GM23338 (cell line): ENCODE results near the gene AGAP1. TPM values are rescaled to one million over a fixed set of nuclear protein-coding genes. Genes with fewer than 3 reads are reported as not detected.

Source experiments
- ATAC-seq: fragments of 200-7000 bp; cut with Tn5 transposase; 3 replicates; pipeline ENCODE4 v1.9.1; 2020
- DNase-seq: peaks from one replicate; pipeline ENCODE4 v3.0.0-alpha.2; 2015; ENCODE audit warnings: low spot score
- H2AFZ ChIP-seq: fragments of 200-600 bp; sonication (generic); 2 replicates; pipeline ENCODE4 v1.8.0; 2016; ENCODE audit warnings: antibody characterized with exemption, mild to moderate bottlenecking, moderate library complexity
- H3F3A ChIP-seq: fragments of 200-600 bp; sonication (generic); replicated peaks from 2 replicates; pipeline ENCODE4 v1.8.0; 2017; ENCODE audit warnings: antibody characterized with exemption, mixed run types, low read depth
- H3K27ac ChIP-seq: fragments of 200-600 bp; sonication (generic); 2 replicates; pipeline ENCODE4 v1.6.1; 2016; ENCODE audit warnings: low read depth
- H3K27me3 ChIP-seq: fragments of 200-600 bp; sonication (generic); 2 replicates; pipeline ENCODE4 v1.8.0; 2016; ENCODE audit warnings: mild to moderate bottlenecking, mixed run types, moderate library complexity; ENCODE audit not compliant: insufficient read depth
- H3K36me3 ChIP-seq: fragments of 200-600 bp; sonication (generic); 2 replicates; pipeline ENCODE4 v1.8.0; 2016; ENCODE audit warnings: mild to moderate bottlenecking; ENCODE audit not compliant: insufficient read depth
- H3K4me1 ChIP-seq: fragments of 200-600 bp; sonication (generic); 2 replicates; pipeline ENCODE4 v1.8.0; 2016; ENCODE audit warnings: mild to moderate bottlenecking, moderate library complexity; ENCODE audit not compliant: insufficient read depth
- H3K4me2 ChIP-seq: fragments of 200-600 bp; sonication (generic); 2 replicates; pipeline ENCODE4 v1.7.1; 2017; ENCODE audit warnings: mixed run types
- H3K4me3 ChIP-seq: fragments of 200-600 bp; sonication (generic); 2 replicates; pipeline ENCODE4 v1.6.1; 2016; ENCODE audit warnings: mixed run types
- H3K79me2 ChIP-seq: fragments of 200-600 bp; sonication (generic); replicated peaks from 2 replicates; pipeline ENCODE4 v1.8.0; 2017; ENCODE audit warnings: mild to moderate bottlenecking; ENCODE audit not compliant: insufficient read depth
- H3K9me2 ChIP-seq: fragments of 200-600 bp; sonication (generic); 2 replicates; pipeline ENCODE4 v1.8.0; 2017; ENCODE audit not compliant: insufficient read depth
- H4K20me1 ChIP-seq: fragments of 200-600 bp; sonication (generic); replicated peaks from 2 replicates; pipeline ENCODE4 v1.8.0; 2017; ENCODE audit warnings: mild to moderate bottlenecking; ENCODE audit not compliant: insufficient read depth
- H3K27ac Mint-ChIP-seq: 2 replicates; pipeline ENCODE4 v1.8.0; 2020; ENCODE audit warnings: inconsistent platforms, mild to moderate bottlenecking, moderate library complexity, mixed read lengths
- H3K27me3 Mint-ChIP-seq: 3 replicates; pipeline ENCODE4 v1.8.0; 2022; ENCODE audit warnings: low read depth, mild to moderate bottlenecking, moderate library complexity, mixed read lengths, inconsistent platforms; ENCODE audit not compliant: insufficient read depth, poor library complexity
- H3K36me3 Mint-ChIP-seq: 3 replicates; pipeline ENCODE4 v1.8.0; 2021; ENCODE audit warnings: low read depth, mild to moderate bottlenecking, inconsistent platforms, moderate library complexity, mixed read lengths
- H3K4me1 Mint-ChIP-seq: 3 replicates; pipeline ENCODE4 v1.8.0; 2020; ENCODE audit warnings: mild to moderate bottlenecking, inconsistent platforms, mixed read lengths
- H3K4me3 Mint-ChIP-seq: 3 replicates; pipeline ENCODE4 v1.8.0; 2021; ENCODE audit warnings: moderate library complexity, mild to moderate bottlenecking, inconsistent platforms, mixed read lengths
- H3K9me3 Mint-ChIP-seq: 3 replicates; pipeline ENCODE4 v1.8.0; 2020; ENCODE audit warnings: moderate library complexity, mild to moderate bottlenecking, inconsistent platforms, mixed read lengths
- CREB1 ChIP-seq: fragments of 250-450 bp; sonication (Bioruptor Pico); IDR thresholded peaks from 2 replicates; pipeline ENCODE4 v1.5.0; 2020; ENCODE audit warnings: low read depth, mild to moderate bottlenecking, moderate library complexity
- ETS1 ChIP-seq: IDR thresholded peaks from 2 replicates; pipeline ENCODE4 v1.6.1; 2016; ENCODE audit warnings: antibody characterized with exemption
- EZH2 ChIP-seq: fragments of 200-600 bp; sonication (generic); IDR thresholded peaks from one replicate; pipeline ENCODE4 v1.8.0; 2017; ENCODE audit warnings: antibody characterized with exemption, mild to moderate bottlenecking, low read depth; ENCODE audit not compliant: unreplicated experiment
- EZH2phosphoT487 ChIP-seq: fragments of 200-600 bp; sonication (generic); IDR thresholded peaks from one replicate; pipeline ENCODE4 v1.8.1; 2018; ENCODE audit warnings: antibody characterized with exemption; ENCODE audit not compliant: unreplicated experiment
- JUNB ChIP-seq: IDR thresholded peaks from one replicate; pipeline ENCODE4 v1.6.1; 2016; ENCODE audit warnings: antibody characterized with exemption; ENCODE audit not compliant: unreplicated experiment
- NANOG ChIP-seq: IDR thresholded peaks from 2 replicates; pipeline ENCODE4 v1.6.1; 2016; ENCODE audit warnings: antibody characterized with exemption, borderline replicate concordance
- POLR2AphosphoS5 ChIP-seq: IDR thresholded peaks from 2 replicates; pipeline ENCODE4 v1.6.1; 2016; ENCODE audit warnings: antibody characterized with exemption, low read depth
- STAT1 ChIP-seq: IDR thresholded peaks from one replicate; pipeline ENCODE4 v1.6.1; 2016; ENCODE audit warnings: antibody characterized with exemption; ENCODE audit not compliant: unreplicated experiment
- ZNF114 ChIP-seq: fragments of 250-450 bp; sonication (Bioruptor Pico); IDR thresholded peaks from 2 replicates; pipeline ENCODE4 v1.5.0; 2020; ENCODE audit warnings: mild to moderate bottlenecking, moderate library complexity
- ZNF331 ChIP-seq: fragments of 250-450 bp; sonication (Bioruptor Pico); IDR thresholded peaks from 2 replicates; pipeline ENCODE4 v1.5.0; 2020; ENCODE audit warnings: low read depth, mild to moderate bottlenecking, moderate library complexity
- polyA plus RNA-seq: library from polyadenylated mRNA; unstranded; fragments of >200 nt; fragmentation: Nextera tagmentation; extraction: Ambion mirVana; gene quantifications from 2 replicates; pipeline ENCODE4 v1.2.1, GENCODE V29; 2016
- total RNA-seq: library from RNA; depleted of rRNA; stranded (reverse); fragments of >200 nt; shearing (Covaris generic); gene quantifications from 2 replicates; pipeline ENCODE4 v1.2.3, GENCODE V29; 2014
- TF ChIP-seq, protein P1 (sequence below): IDR thresholded peaks from one replicate; pipeline ENCODE4 v1.6.1; 2018; ENCODE audit warnings: antibody characterized with exemption; ENCODE audit not compliant: unreplicated experiment
- TF ChIP-seq, protein P2 (sequence below): fragments of 250-450 bp; sonication (Bioruptor Pico); IDR thresholded peaks from 2 replicates; pipeline ENCODE4 v1.5.0; 2020; ENCODE audit warnings: mild to moderate bottlenecking, moderate library complexity
- TF ChIP-seq, protein P3 (sequence below), 2 experiments: fragments of 200-600 bp in 1 of 2; sonication (generic) in 1 of 2; conservative IDR thresholded peaks; 2 replicates each; pipeline versions ENCODE4 v1.5.1 to v1.6.1; 2016 to 2017; ENCODE audit warnings: antibody characterized with exemption in 2 of 2, low read depth in 2 of 2, mild to moderate bottlenecking in 2 of 2, moderate library complexity in 1 of 2

Gene AGAP1
- total and polyA plus RNA-seq, 2 experiments from 2014 or later, result 13.3 to 27.9 TPM

- Histone ChIP-seq H3K4me2 (peak overlapping the region; percentile 52), H3F3A (0 out of 2 replicates have a peak, but pooled peaks cover 2% of the 10 kb centered on the region), H4K20me1 (peaks cover 48% of the 10 kb centered on the region), H3K79me2 (peaks cover 97% of the 10 kb centered on the region), H3K27me3 (no peaks in the 10 kb centered on the region), H3K36me3 (no peaks in the 10 kb centered on the region), H3K27ac (peak overlapping the region; percentile 46), H2AFZ (no peak overlapping the region), H3K9me2 (no peaks in the 10 kb centered on the region), H3K4me3 (peak overlapping the region; percentile 20), H3K4me1 (peaks cover 75% of the 10 kb centered on the region)
- ATAC-seq (no peak), DNase-seq (no peak)
- TF ChIP-seq, protein P1, sequence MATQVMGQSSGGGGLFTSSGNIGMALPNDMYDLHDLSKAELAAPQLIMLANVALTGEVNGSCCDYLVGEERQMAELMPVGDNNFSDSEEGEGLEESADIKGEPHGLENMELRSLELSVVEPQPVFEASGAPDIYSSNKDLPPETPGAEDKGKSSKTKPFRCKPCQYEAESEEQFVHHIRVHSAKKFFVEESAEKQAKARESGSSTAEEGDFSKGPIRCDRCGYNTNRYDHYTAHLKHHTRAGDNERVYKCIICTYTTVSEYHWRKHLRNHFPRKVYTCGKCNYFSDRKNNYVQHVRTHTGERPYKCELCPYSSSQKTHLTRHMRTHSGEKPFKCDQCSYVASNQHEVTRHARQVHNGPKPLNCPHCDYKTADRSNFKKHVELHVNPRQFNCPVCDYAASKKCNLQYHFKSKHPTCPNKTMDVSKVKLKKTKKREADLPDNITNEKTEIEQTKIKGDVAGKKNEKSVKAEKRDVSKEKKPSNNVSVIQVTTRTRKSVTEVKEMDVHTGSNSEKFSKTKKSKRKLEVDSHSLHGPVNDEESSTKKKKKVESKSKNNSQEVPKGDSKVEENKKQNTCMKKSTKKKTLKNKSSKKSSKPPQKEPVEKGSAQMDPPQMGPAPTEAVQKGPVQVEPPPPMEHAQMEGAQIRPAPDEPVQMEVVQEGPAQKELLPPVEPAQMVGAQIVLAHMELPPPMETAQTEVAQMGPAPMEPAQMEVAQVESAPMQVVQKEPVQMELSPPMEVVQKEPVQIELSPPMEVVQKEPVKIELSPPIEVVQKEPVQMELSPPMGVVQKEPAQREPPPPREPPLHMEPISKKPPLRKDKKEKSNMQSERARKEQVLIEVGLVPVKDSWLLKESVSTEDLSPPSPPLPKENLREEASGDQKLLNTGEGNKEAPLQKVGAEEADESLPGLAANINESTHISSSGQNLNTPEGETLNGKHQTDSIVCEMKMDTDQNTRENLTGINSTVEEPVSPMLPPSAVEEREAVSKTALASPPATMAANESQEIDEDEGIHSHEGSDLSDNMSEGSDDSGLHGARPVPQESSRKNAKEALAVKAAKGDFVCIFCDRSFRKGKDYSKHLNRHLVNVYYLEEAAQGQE, result no peak
- TF ChIP-seq NANOG, result no peak
- no peak for TF ChIP-seq POLR2AphosphoS5
- TF ChIP-seq, protein P2, sequence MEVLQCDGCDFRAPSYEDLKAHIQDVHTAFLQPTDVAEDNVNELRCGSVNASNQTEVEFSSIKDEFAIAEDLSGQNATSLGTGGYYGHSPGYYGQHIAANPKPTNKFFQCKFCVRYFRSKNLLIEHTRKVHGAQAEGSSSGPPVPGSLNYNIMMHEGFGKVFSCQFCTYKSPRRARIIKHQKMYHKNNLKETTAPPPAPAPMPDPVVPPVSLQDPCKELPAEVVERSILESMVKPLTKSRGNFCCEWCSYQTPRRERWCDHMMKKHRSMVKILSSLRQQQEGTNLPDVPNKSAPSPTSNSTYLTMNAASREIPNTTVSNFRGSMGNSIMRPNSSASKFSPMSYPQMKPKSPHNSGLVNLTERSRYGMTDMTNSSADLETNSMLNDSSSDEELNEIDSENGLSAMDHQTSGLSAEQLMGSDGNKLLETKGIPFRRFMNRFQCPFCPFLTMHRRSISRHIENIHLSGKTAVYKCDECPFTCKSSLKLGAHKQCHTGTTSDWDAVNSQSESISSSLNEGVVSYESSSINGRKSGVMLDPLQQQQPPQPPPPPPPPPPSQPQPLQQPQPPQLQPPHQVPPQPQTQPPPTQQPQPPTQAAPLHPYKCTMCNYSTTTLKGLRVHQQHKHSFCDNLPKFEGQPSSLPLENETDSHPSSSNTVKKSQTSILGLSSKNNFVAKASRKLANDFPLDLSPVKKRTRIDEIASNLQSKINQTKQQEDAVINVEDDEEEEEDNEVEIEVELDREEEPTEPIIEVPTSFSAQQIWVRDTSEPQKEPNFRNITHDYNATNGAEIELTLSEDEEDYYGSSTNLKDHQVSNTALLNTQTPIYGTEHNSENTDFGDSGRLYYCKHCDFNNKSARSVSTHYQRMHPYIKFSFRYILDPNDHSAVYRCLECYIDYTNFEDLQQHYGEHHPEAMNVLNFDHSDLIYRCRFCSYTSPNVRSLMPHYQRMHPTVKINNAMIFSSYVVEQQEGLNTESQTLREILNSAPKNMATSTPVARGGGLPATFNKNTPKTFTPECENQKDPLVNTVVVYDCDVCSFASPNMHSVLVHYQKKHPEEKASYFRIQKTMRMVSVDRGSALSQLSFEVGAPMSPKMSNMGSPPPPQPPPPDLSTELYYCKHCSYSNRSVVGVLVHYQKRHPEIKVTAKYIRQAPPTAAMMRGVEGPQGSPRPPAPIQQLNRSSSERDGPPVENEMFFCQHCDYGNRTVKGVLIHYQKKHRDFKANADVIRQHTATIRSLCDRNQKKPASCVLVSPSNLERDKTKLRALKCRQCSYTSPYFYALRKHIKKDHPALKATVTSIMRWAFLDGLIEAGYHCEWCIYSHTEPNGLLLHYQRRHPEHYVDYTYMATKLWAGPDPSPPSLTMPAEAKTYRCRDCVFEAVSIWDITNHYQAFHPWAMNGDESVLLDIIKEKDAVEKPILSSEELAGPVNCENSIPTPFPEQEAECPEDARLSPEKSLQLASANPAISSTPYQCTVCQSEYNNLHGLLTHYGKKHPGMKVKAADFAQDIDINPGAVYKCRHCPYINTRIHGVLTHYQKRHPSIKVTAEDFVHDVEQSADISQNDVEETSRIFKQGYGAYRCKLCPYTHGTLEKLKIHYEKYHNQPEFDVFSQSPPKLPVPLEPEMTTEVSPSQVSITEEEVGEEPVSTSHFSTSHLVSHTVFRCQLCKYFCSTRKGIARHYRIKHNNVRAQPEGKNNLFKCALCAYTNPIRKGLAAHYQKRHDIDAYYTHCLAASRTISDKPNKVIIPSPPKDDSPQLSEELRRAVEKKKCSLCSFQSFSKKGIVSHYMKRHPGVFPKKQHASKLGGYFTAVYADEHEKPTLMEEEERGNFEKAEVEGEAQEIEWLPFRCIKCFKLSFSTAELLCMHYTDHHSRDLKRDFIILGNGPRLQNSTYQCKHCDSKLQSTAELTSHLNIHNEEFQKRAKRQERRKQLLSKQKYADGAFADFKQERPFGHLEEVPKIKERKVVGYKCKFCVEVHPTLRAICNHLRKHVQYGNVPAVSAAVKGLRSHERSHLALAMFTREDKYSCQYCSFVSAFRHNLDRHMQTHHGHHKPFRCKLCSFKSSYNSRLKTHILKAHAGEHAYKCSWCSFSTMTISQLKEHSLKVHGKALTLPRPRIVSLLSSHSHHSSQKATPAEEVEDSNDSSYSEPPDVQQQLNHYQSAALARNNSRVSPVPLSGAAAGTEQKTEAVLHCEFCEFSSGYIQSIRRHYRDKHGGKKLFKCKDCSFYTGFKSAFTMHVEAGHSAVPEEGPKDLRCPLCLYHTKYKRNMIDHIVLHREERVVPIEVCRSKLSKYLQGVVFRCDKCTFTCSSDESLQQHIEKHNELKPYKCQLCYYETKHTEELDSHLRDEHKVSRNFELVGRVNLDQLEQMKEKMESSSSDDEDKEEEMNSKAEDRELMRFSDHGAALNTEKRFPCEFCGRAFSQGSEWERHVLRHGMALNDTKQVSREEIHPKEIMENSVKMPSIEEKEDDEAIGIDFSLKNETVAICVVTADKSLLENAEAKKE (CRISPR knock-in tag), result no peak
- no peak for TF ChIP-seq CREB1
- TF ChIP-seq STAT1, result no peak
- no peak for TF ChIP-seq ZNF114 (CRISPR knock-in tag)
- TF ChIP-seq EZH2, result no peak
- TF ChIP-seq ZNF331, result no peak
- TF ChIP-seq JUNB, result no peak
- TF ChIP-seq, protein P3, sequence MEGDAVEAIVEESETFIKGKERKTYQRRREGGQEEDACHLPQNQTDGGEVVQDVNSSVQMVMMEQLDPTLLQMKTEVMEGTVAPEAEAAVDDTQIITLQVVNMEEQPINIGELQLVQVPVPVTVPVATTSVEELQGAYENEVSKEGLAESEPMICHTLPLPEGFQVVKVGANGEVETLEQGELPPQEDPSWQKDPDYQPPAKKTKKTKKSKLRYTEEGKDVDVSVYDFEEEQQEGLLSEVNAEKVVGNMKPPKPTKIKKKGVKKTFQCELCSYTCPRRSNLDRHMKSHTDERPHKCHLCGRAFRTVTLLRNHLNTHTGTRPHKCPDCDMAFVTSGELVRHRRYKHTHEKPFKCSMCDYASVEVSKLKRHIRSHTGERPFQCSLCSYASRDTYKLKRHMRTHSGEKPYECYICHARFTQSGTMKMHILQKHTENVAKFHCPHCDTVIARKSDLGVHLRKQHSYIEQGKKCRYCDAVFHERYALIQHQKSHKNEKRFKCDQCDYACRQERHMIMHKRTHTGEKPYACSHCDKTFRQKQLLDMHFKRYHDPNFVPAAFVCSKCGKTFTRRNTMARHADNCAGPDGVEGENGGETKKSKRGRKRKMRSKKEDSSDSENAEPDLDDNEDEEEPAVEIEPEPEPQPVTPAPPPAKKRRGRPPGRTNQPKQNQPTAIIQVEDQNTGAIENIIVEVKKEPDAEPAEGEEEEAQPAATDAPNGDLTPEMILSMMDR (conservative IDR thresholded peaks at IDR 0.05; ENCODE audit: low read depth in 2 of 2), result no peak
- no peak for TF ChIP-seq ETS1
- no peak for TF ChIP-seq EZH2phosphoT487
- Mint-ChIP-seq H3K4me1 (peaks cover 85% of the 10 kb centered on the region), H3K27me3 (peaks cover 9% of the 10 kb centered on the region), H3K27ac (peak overlapping the region; percentile 76), H3K9me3 (no peaks in the 10 kb centered on the region), H3K36me3 (no peaks in the 10 kb centered on the region), H3K4me3 (peak overlapping the region; percentile 59)
Observed at GRCh38 chr2:235501673-235502031, 7.8 kb downstream of the AGAP1 start.
